Right lobe of liver (tissue), 6 donors: ENCODE results near the gene FOXP1. TPM values are rescaled to one million over a fixed set of nuclear protein-coding genes. Genes with fewer than 3 reads are reported as not detected.

Experiments
- ATAC-seq, 4 donors: fragments of 200-7000 bp; cut with Tn5 transposase; one replicate each; pipeline ENCODE4 v1.9.1; 2020; ENCODE audit warnings: mild to moderate bottlenecking in 4 of 4, moderate library complexity in 4 of 4
- DNase-seq, 3 donors: peaks; one replicate each; pipeline ENCODE4 v3.0.0-alpha.2; 2020
- H3K27ac ChIP-seq, 3 donors: fragments of 200-600 bp; one replicate each; pipeline ENCODE4 v1.8.0; 2022
- H3K27me3 ChIP-seq, 2 donors: fragments of 200-600 bp; one replicate each; pipeline ENCODE4 v1.8.0; 2022
- H3K36me3 ChIP-seq, 4 donors: fragments of 200-600 bp; sonication (generic) in 1 of 4; one replicate each; pipeline versions ENCODE4 v1.5.1 to v1.8.0; 2017 to 2022; ENCODE audit warnings: control low read depth in 1 of 4
- H3K4me1 ChIP-seq, 4 donors: fragments of 200-600 bp; sonication (generic) in 1 of 4; one replicate each; pipeline versions ENCODE4 v1.5.1 to v1.8.0; 2017 to 2022; ENCODE audit warnings: control low read depth in 1 of 4
- H3K4me3 ChIP-seq, 3 donors: fragments of 200-600 bp; one replicate each; pipeline ENCODE4 v1.8.0; 2022
- H3K9me3 ChIP-seq, 4 donors: fragments of 200-600 bp; sonication (generic) in 1 of 4; one replicate each; pipeline versions ENCODE4 v1.5.1 to v1.8.0; 2017 to 2022; ENCODE audit warnings: control low read depth in 1 of 4
- CTCF ChIP-seq, 4 donors: fragments of 200-600 bp in 3 of 4; fragments of 450-650 bp in 1 of 4; IDR thresholded peaks; one replicate each; pipeline versions ENCODE4 v1.5.1 to v1.8.0; 2016 to 2022; ENCODE audit warnings: antibody characterized with exemption in 4 of 4, mild to moderate bottlenecking in 2 of 4
- POLR2A ChIP-seq: fragments of 450-650 bp; IDR thresholded peaks from one replicate; pipeline ENCODE4 v1.6.1; 2017; ENCODE audit warnings: antibody characterized with exemption, mild to moderate bottlenecking
- WGBS: methylation state at CpG from one replicate; pipeline ENCODE4 v1.1.6; 2018; ENCODE audit warnings: low coverage, low lambda C conversion rate; ENCODE audit not compliant: insufficient coverage; ENCODE audit errors: missing lambda C conversion rate; 5-methylcytosine and 5-hydroxymethylcytosine counted together
- intact Hi-C, 2 donors: fragments of 100-400 bp; cut with DNase I; formaldehyde crosslinking; loops; one replicate each; pipeline versions ENCODE4 v1.11.2 to v1.14.1; 2022
- microRNA counts: library from miRNA; unstranded; fragments of <30 nt; microRNA quantifications from one replicate; lab custom pipeline; 2016
- microRNA-seq, 2 donors: library from miRNA; unstranded; fragments of <30 nt; microRNA quantifications; one replicate each; pipeline ENCODE4, GENCODE V29; 2019 to 2020
- small RNA-seq, 2 experiments: library from RNA; depleted of rRNA; stranded (forward); fragments of <200 nt; gene quantifications; one replicate each; pipeline ENCODE3, GENCODE V24; 2016
- total RNA-seq, 6 experiments: library from RNA; depleted of rRNA in 2 of 6; stranded (reverse); fragments of >200 nt in 2 of 6; fragmentation: NEBNext Ultra II Directional in 3 of 6; extraction: Animal tissue kit (Norgen Biotek cat#: 25700) in 3 of 6; gene quantifications; one replicate each; pipeline versions ENCODE4 v1.1.0 to v1.2.4, GENCODE V29; 2016 to 2023
- donor health status: DM: no; HTN: yes; CAD: no.
- donor health status: DM: no; HTN: no; CAD: no.
- donor health status: DM: no; HTN: no; CAD: no.
- donor health status: DM: no; HTN: yes; CAD: no.
- donor health status: DM: no; HTN: yes; CAD: no.

The FOXP1 gene
- total RNA-seq, 6 experiments from 2014 or later, result 26.7 to 47.7 (median 35.2) TPM

GRCh38 chr3:70914862-70915261 is 668.7 kb downstream of the FOXP1 start:
- Histone ChIP-seq H3K27ac (no peak overlapping the region), H3K4me3 (no peak overlapping the region), H3K9me3 (no peaks in the 10 kb centered on the region), H3K4me1 (no peaks in the 10 kb centered on the region), H3K36me3 (no peaks in the 10 kb centered on the region), H3K27me3 (no peaks in the 10 kb centered on the region)
- ATAC-seq (no peak), DNase-seq (no peak)
- WGBS, result 100% methylated on average over 1 of the region's 1 CpG
- intact Hi-C loops, result no loop called here
- TF ChIP-seq POLR2A (no peak), CTCF (IDR thresholded peaks at IDR 0.05) (no peak)

GRCh38 chr3:70911719-70912118 is 671.8 kb downstream of the FOXP1 start:
- no peak for ATAC-seq
- H3K27me3 ChIP-seq, result no peaks in the 10 kb centered on the region
- 43% methylated on average over 2 of the region's 5 CpGs for WGBS

GRCh38 chr3:70905491-70905890 is 678.0 kb downstream of the FOXP1 start:
- Histone ChIP-seq H3K4me1 (no peaks in the 10 kb centered on the region), H3K36me3 (no peaks in the 10 kb centered on the region), H3K27ac (no peak overlapping the region), H3K27me3 (no peaks in the 10 kb centered on the region), H3K9me3 (no peaks in the 10 kb centered on the region), H3K4me3 (no peak overlapping the region)
- 74% methylated on average over 9 of the region's 11 CpGs for WGBS
- intact Hi-C loops, result no loop called here
- DNase-seq (no peak), ATAC-seq (no peak)
- TF ChIP-seq CTCF (IDR thresholded peaks at IDR 0.05) (no peak), POLR2A (no peak)

More at GRCh38 chr3:70911719-70912118, 671.8 kb downstream of the FOXP1 start:
- DNase-seq, result no peak
- H3K27ac ChIP-seq, result no peak overlapping the region
- H3K9me3 ChIP-seq, result no peaks in the 10 kb centered on the region
- no peaks in the 10 kb centered on the region for H3K36me3 ChIP-seq
- no peaks in the 10 kb centered on the region for H3K4me1 ChIP-seq
- H3K4me3 ChIP-seq, result no peak overlapping the region
- intact Hi-C loops, result no loop called here
- TF ChIP-seq CTCF (IDR thresholded peaks at IDR 0.05), result no peak
- TF ChIP-seq POLR2A, result no peak

MicroRNAs encoded within 50 kb of the gene (microRNA counts, 767-probe panel; counts per million panel counts)
- 237 counts per million for microRNA hsa-miR-1284 (lab: Ali Mortazavi, UCI)

Small RNA genes within 50 kb of the gene (microRNA-seq; reads per million reads assigned to microRNA genes)
- 3.5 to 3.9 reads per million in 2 donors for gene MIR1284

Small RNA genes within 50 kb of the gene (small RNA-seq; reads per million reads assigned to genes)
- gene MIR1284, result 0 reads per million in 2 experiments

Other genes starting within 250 kb of the FOXP1 start
- gene EIF4E3, start 141.7 kb upstream of the FOXP1 start, total RNA-seq, result 10 to 100 TPM in 2 of 6 experiments, 1 to 10 TPM in 4; 6.4 to 12.2 (median 8.2) TPM
- under 1 TPM in 5 of 6 experiments, not detected in 1; 0.09 to 0.37 (median 0.12) TPM for gene GPR27, start 170.1 kb upstream of the FOXP1 start, total RNA-seq
- under 1 TPM; 0.31 to 0.78 (median 0.47) TPM for gene PROK2, start 201.4 kb upstream of the FOXP1 start, total RNA-seq